Activated CD8-positive, alpha-beta T cell treated with anti-CD3 and anti-CD28 coated beads, Interleukin-2, amount 10 ng/mL, durations not matched to agents 7 days and 5 days (primary cell): ENCODE data around the gene CHD2. TPM values are rescaled to one million over a fixed set of nuclear protein-coding genes. Genes with fewer than 3 reads are reported as not detected.

Source experiments
- ATAC-seq: fragments of 150-1000 bp; cut with Tn5 transposase; one replicate; pipeline ENCODE4 v1.10.0; 2021; ENCODE audit warnings: moderate library complexity
- CTCF ChIA-PET: fragments of 350-600 bp; sonication (Branson Sonifier 250); formaldehyde crosslinking; loops from one replicate; lab custom pipeline; 2021; ENCODE audit warnings: antibody characterized with exemption; lab: Charles Lee
- POLR2A ChIA-PET: fragments of 350-600 bp; sonication (Branson Sonifier 250); formaldehyde crosslinking; loops from one replicate; lab custom pipeline; 2021; ENCODE audit warnings: antibody characterized with exemption; lab: Charles Lee
- DNase-seq: peaks from one replicate; pipeline ENCODE4 v3.0.0-alpha.2; 2020
- H3K27ac Mint-ChIP-seq: one replicate; pipeline ENCODE4 v1.8.0; 2021; ENCODE audit warnings: mild to moderate bottlenecking, mixed read lengths
- H3K27me3 Mint-ChIP-seq: one replicate; pipeline ENCODE4 v1.8.0; 2021; ENCODE audit warnings: low read depth, mixed read lengths
- H3K36me3 Mint-ChIP-seq: one replicate; pipeline ENCODE4 v1.8.0; 2021; ENCODE audit warnings: low read depth, mixed read lengths
- H3K4me1 Mint-ChIP-seq: one replicate; pipeline ENCODE4 v1.8.0; 2021; ENCODE audit warnings: low read depth, mixed read lengths
- H3K4me3 Mint-ChIP-seq: one replicate; pipeline ENCODE4 v1.8.0; 2021; ENCODE audit warnings: mild to moderate bottlenecking, mixed read lengths
- H3K9me3 Mint-ChIP-seq: one replicate; pipeline ENCODE4 v1.8.0; 2022; ENCODE audit warnings: mixed read lengths; ENCODE audit not compliant: insufficient read depth
- total RNA-seq, 2 experiments: library from RNA; stranded (reverse); gene quantifications; one replicate each; pipeline ENCODE4 v1.2.3, GENCODE V29; 2021

Gene CHD2
- total RNA-seq, 2 experiments from 2014 or later, result 137 to 144 TPM

GRCh38 chr15:93019090-93019489 is 119.0 kb downstream of the CHD2 start:
- Mint-ChIP-seq H3K9me3 (no peaks in the 10 kb centered on the region), H3K27ac (peak overlapping the region; percentile 0), H3K4me3 (no peak overlapping the region), H3K36me3 (peaks cover 92% of the 10 kb centered on the region), H3K27me3 (no peaks in the 10 kb centered on the region), H3K4me1 (peaks cover 36% of the 10 kb centered on the region)
- ATAC-seq (no peak), DNase-seq (no peak)
- ChIA-PET CTCF (interaction anchor here (1.3 to 1.9 kb wide), 3 partner anchors 11 to 222 kb away, joined by 4 to 11 read pairs (median 5); no protein-coding TSS in a partner anchor), POLR2A (interaction anchor here (1.0 kb wide), 1 partner anchor 221 kb away, joined by 3 read pairs; no protein-coding TSS in a partner anchor)

- POLR2A ChIA-PET, result no interaction called here
- CTCF ChIA-PET, result interaction anchor here (1.3 to 2.4 kb wide), 2 partner anchors 9 to 11 kb away, joined by 3 to 17 read pairs; no protein-coding TSS in a partner anchor
- H3K4me3 Mint-ChIP-seq, result no peak overlapping the region
- DNase-seq (no peak), ATAC-seq (no peak)
- peaks cover 92% of the 10 kb centered on the region for H3K36me3 Mint-ChIP-seq
- no peaks in the 10 kb centered on the region for H3K27me3 Mint-ChIP-seq
- H3K27ac Mint-ChIP-seq, result no peak overlapping the region
- no peaks in the 10 kb centered on the region for H3K9me3 Mint-ChIP-seq
- peaks cover 45% of the 10 kb centered on the region for H3K4me1 Mint-ChIP-seq
These were observed 119.8 kb downstream of the CHD2 start for GRCh38 chr15:93019971-93020370.

GRCh38 chr15:93020976-93021772 is 121.0 kb downstream of the CHD2 start:
- no peak for ATAC-seq
- POLR2A ChIA-PET, result interaction anchor here (1.0 kb wide), 1 partner anchor 9 kb away, joined by 3 read pairs; no protein-coding TSS in a partner anchor

GRCh38 chr15:93024293-93024692 is 124.2 kb downstream of the CHD2 start:
- H3K27me3 Mint-ChIP-seq, result no peaks in the 10 kb centered on the region
- ChIA-PET POLR2A (no interaction called here), CTCF (no interaction called here)
- H3K4me3 Mint-ChIP-seq, result no peak overlapping the region
- no peaks in the 10 kb centered on the region for H3K9me3 Mint-ChIP-seq
- ATAC-seq (no peak), DNase-seq (no peak)
- peaks cover 54% of the 10 kb centered on the region for H3K4me1 Mint-ChIP-seq
- H3K27ac Mint-ChIP-seq, result no peak overlapping the region
- peaks cover 75% of the 10 kb centered on the region for H3K36me3 Mint-ChIP-seq

More at GRCh38 chr15:93020976-93021772, 121.0 kb downstream of the CHD2 start:
- H3K4me3 Mint-ChIP-seq, result no peak overlapping the region
- H3K4me1 Mint-ChIP-seq, result peaks cover 57% of the 10 kb centered on the region
- no peak for DNase-seq
- CTCF ChIA-PET, result interaction anchor here (0.6 to 2.4 kb wide), 4 partner anchors 8 to 257 kb away, joined by 3 to 17 read pairs (median 4); no protein-coding TSS in a partner anchor
- H3K27me3 Mint-ChIP-seq, result no peaks in the 10 kb centered on the region
- no peaks in the 10 kb centered on the region for H3K9me3 Mint-ChIP-seq
- H3K36me3 Mint-ChIP-seq, result peaks cover 92% of the 10 kb centered on the region
- H3K27ac Mint-ChIP-seq, result peak overlapping the region; percentile 22

- CTCF ChIA-PET, result interaction anchor here (1.2 to 1.7 kb wide), 2 partner anchors 228 to 1095 kb away, joined by 4 to 6 read pairs; no protein-coding TSS in a partner anchor
- Mint-ChIP-seq H3K4me1 (peaks cover 58% of the 10 kb centered on the region), H3K36me3 (peaks cover 69% of the 10 kb centered on the region), H3K27ac (peak overlapping the region; percentile 82), H3K9me3 (no peaks in the 10 kb centered on the region), H3K4me3 (no peak overlapping the region), H3K27me3 (no peaks in the 10 kb centered on the region)
- DNase-seq (no peak), ATAC-seq (no peak)
- POLR2A ChIA-PET, result no interaction called here
These were observed 124.8 kb downstream of the CHD2 start for GRCh38 chr15:93024716-93025624.

- Mint-ChIP-seq H3K9me3 (no peaks in the 10 kb centered on the region), H3K4me1 (peaks cover 57% of the 10 kb centered on the region), H3K4me3 (no peak overlapping the region), H3K27me3 (no peaks in the 10 kb centered on the region), H3K36me3 (peaks cover 63% of the 10 kb centered on the region), H3K27ac (peak overlapping the region; percentile 82)
- DNase-seq (no peak), ATAC-seq (peak; percentile 41)
- ChIA-PET POLR2A (no interaction called here), CTCF (interaction anchor here (0.9 to 1.7 kb wide), 3 partner anchors 40 to 1094 kb away, joined by 3 to 6 read pairs (median 4); no protein-coding TSS in a partner anchor)
These were observed 125.5 kb downstream of the CHD2 start for GRCh38 chr15:93025625-93025982.

GRCh38 chr15:93026380-93026817 is 126.3 kb downstream of the CHD2 start:
- H3K27me3 Mint-ChIP-seq, result no peaks in the 10 kb centered on the region
- no peak overlapping the region for H3K27ac Mint-ChIP-seq
- ChIA-PET CTCF (interaction anchor here (0.9 to 1.7 kb wide), 3 partner anchors 41 to 1093 kb away, joined by 3 to 6 read pairs (median 4); no protein-coding TSS in a partner anchor), POLR2A (no interaction called here)
- H3K4me1 Mint-ChIP-seq, result peaks cover 51% of the 10 kb centered on the region
- no peak for ATAC-seq
- H3K9me3 Mint-ChIP-seq, result no peaks in the 10 kb centered on the region
- DNase-seq, result no peak
- H3K4me3 Mint-ChIP-seq, result no peak overlapping the region
- H3K36me3 Mint-ChIP-seq, result peaks cover 56% of the 10 kb centered on the region

GRCh38 chr15:93027413-93027812 is 127.3 kb downstream of the CHD2 start:
- Mint-ChIP-seq H3K4me3 (no peak overlapping the region), H3K9me3 (no peaks in the 10 kb centered on the region), H3K4me1 (peaks cover 43% of the 10 kb centered on the region), H3K36me3 (peaks cover 46% of the 10 kb centered on the region), H3K27me3 (no peaks in the 10 kb centered on the region), H3K27ac (no peak overlapping the region)
- CTCF ChIA-PET, result interaction anchor here (4.2 to 4.3 kb wide), 2 partner anchors 230 to 1092 kb away, joined by 41 read pairs; no protein-coding TSS in a partner anchor
- POLR2A ChIA-PET, result no interaction called here
- ATAC-seq, result no peak
- DNase-seq, result no peak

- ATAC-seq (no peak), DNase-seq (no peak)
- Mint-ChIP-seq H3K4me1 (peaks cover 39% of the 10 kb centered on the region), H3K27ac (peak overlapping the region; percentile 0), H3K9me3 (no peaks in the 10 kb centered on the region), H3K27me3 (no peaks in the 10 kb centered on the region), H3K4me3 (no peak overlapping the region), H3K36me3 (peaks cover 38% of the 10 kb centered on the region)
- POLR2A ChIA-PET, result no interaction called here
- CTCF ChIA-PET, result interaction anchor here (0.7 to 4.3 kb wide), 3 partner anchors 60 to 1092 kb away, joined by 3 to 41 read pairs (median 41); no protein-coding TSS in a partner anchor
These were observed 128.0 kb downstream of the CHD2 start for GRCh38 chr15:93028111-93028631.

- peaks cover 33% of the 10 kb centered on the region for H3K36me3 Mint-ChIP-seq
- ChIA-PET POLR2A (no interaction called here), CTCF (interaction anchor here (0.7 to 4.3 kb wide), 10 partner anchors 8 to 1091 kb away, joined by 3 to 41 read pairs (median 4); partner anchors contain the start of gene RGMA)
- peaks cover 35% of the 10 kb centered on the region for H3K4me1 Mint-ChIP-seq
- no peak overlapping the region for H3K4me3 Mint-ChIP-seq
- ATAC-seq (no peak), DNase-seq (no peak)
- H3K9me3 Mint-ChIP-seq, result no peaks in the 10 kb centered on the region
- H3K27me3 Mint-ChIP-seq, result no peaks in the 10 kb centered on the region
- H3K27ac Mint-ChIP-seq, result peak overlapping the region; percentile 0
These were observed 128.6 kb downstream of the CHD2 start for GRCh38 chr15:93028632-93029213.
